ENCODE data around the gene GP1BA. TPM values are rescaled to one million over a fixed set of nuclear protein-coding genes. Genes with fewer than 3 reads are reported as not detected.
A peak's percentile ranks its signal among the peaks of the same experiment; 100 is the strongest.

GP1BA gene
- total and polyA plus RNA-seq, 4 donors, result 0.03 to 2.3 (median 0.18) TPM; not detected in 1

- TF ChIP-seq REST (IDR thresholded peaks at IDR 0.05) (no peak), EGR1 (IDR thresholded peaks at IDR 0.05; ENCODE audit: low read depth in 2 of 2) (no peak)
Measured at GRCh38 chr17:4945176-4945943, 13.3 kb downstream of the GP1BA start (continued).

- no peak overlapping the region for H3K9ac ChIP-seq (ENCODE audit: low read depth in 1 of 2, low read length in 2 of 2)
- peaks cover 5 to 60% (median 46%) of the 10 kb centered on the region in 4 donors for H3K4me1 ChIP-seq (ENCODE audit: control insufficient read depth in 4 of 4, insufficient read depth in 4 of 4, low read length in 3 of 4)
- DNase-seq (ENCODE audit: low spot score), result no peak
- H3K9me3 ChIP-seq (ENCODE audit: control insufficient read depth in 4 of 4, low read length in 3 of 4), result no peaks in the 10 kb centered on the region
- H3K36me3 ChIP-seq (ENCODE audit: control insufficient read depth in 4 of 4, insufficient read depth in 3 of 4, low read depth in 1 of 4, low read length in 3 of 4), result peaks cover 6 to 26% (median 12%) of the 10 kb centered on the region in 4 donors
- peak overlapping the region; percentile 71 to 96 (median 91) for H3K4me3 ChIP-seq (ENCODE audit: low read depth in 1 of 3, low read length in 3 of 3)
- 27% methylated on average over 4 of the region's 4 CpGs for WGBS
- H3K27me3 ChIP-seq (ENCODE audit: control insufficient read depth in 4 of 4, insufficient read depth in 4 of 4, low read length in 3 of 4), result no peaks in the 10 kb centered on the region
- TF ChIP-seq FOXA1 (IDR thresholded peaks at IDR 0.05), result no peak
- TF ChIP-seq TAF1 (conservative IDR thresholded peaks at IDR 0.05), result no peak
- no peak for TF ChIP-seq CTCF (IDR thresholded peaks at IDR 0.05; ENCODE audit: low read depth, low read length, missing input control)
- no peak for TF ChIP-seq REST (IDR thresholded peaks at IDR 0.05)
- no peak for TF ChIP-seq HNF4A (conservative IDR thresholded peaks at IDR 0.05)
- TF ChIP-seq YY1 (IDR thresholded peaks at IDR 0.05), result no peak
- no peak for TF ChIP-seq RXRA (IDR thresholded peaks at IDR 0.05)
- TF ChIP-seq RAD21 (IDR thresholded peaks at IDR 0.05), result no peak
- TF ChIP-seq ATF3 (IDR thresholded peaks at IDR 0.05), result no peak
- TF ChIP-seq GABPA (IDR thresholded peaks at IDR 0.05 in 1 of 2, conservative IDR thresholded peaks at IDR 0.05 in 1 of 2), result no peak
- TF ChIP-seq ZBTB33 (IDR thresholded peaks at IDR 0.05), result no peak
- TF ChIP-seq JUND (IDR thresholded peaks at IDR 0.05), result no peak
- no peak for TF ChIP-seq EGR1 (IDR thresholded peaks at IDR 0.05; ENCODE audit: low read depth in 2 of 2)
- peak overlapping the region; percentile 65 to 96 for H3K27ac ChIP-seq (ENCODE audit: low read depth in 1 of 2, low read length in 2 of 2)
Measured at GRCh38 chr17:4945944-4946280, 13.8 kb downstream of the GP1BA start.
